Tibial nerve (tissue), 3 donors: Measurements from ENCODE around the gene SLC29A3.

Experiments
- POLR2A ChIP-seq, 2 donors: fragments of 450-650 bp; IDR thresholded peaks; one replicate each; pipeline ENCODE4 v1.6.1; 2017; ENCODE audit warnings: antibody characterized with exemption in 2 of 2, mild to moderate bottlenecking in 2 of 2, moderate library complexity in 2 of 2
- TF ChIP-seq, protein P1 (sequence below), 5 experiments: fragments of 200-600 bp in 3 of 5; fragments of 450-650 bp in 2 of 5; sonication (generic) in 3 of 5; IDR thresholded peaks; one replicate each; pipeline ENCODE4 v1.5.1; 2016 to 2019; ENCODE audit warnings: antibody characterized with exemption in 5 of 5, mild to moderate bottlenecking in 3 of 5, moderate library complexity in 2 of 5

DNA sequence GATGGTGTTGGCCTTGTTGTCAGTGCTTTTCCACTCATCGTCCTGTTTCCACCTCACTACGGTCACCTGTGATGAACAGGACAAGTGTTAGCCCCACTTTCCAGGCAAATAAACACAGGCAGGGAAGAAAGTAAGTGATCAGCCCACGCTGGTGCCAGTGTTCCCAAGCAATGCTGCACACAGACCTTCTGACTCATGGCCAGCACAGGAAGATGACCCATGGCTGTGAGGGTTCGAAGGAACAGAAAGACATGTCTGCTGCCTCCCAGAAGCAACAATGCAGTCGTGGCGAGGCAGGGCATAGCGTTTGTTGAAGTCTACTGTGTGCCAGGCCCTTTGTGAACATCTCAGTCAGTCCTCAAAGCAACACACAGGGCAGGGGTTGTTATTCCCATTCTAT lies 35.7 kb downstream of the SLC29A3 start:
- TF ChIP-seq, protein P1, sequence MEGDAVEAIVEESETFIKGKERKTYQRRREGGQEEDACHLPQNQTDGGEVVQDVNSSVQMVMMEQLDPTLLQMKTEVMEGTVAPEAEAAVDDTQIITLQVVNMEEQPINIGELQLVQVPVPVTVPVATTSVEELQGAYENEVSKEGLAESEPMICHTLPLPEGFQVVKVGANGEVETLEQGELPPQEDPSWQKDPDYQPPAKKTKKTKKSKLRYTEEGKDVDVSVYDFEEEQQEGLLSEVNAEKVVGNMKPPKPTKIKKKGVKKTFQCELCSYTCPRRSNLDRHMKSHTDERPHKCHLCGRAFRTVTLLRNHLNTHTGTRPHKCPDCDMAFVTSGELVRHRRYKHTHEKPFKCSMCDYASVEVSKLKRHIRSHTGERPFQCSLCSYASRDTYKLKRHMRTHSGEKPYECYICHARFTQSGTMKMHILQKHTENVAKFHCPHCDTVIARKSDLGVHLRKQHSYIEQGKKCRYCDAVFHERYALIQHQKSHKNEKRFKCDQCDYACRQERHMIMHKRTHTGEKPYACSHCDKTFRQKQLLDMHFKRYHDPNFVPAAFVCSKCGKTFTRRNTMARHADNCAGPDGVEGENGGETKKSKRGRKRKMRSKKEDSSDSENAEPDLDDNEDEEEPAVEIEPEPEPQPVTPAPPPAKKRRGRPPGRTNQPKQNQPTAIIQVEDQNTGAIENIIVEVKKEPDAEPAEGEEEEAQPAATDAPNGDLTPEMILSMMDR (IDR thresholded peaks at IDR 0.05), result no peak
- TF ChIP-seq POLR2A (IDR thresholded peaks at IDR 0.05), result no peak
